ENCODE measurements around the gene DLX4. TPM values are rescaled to one million over a fixed set of nuclear protein-coding genes. Genes with fewer than 3 reads are reported as not detected.

Gene DLX4
- total and polyA plus RNA-seq, 2 donors (not counting 3 experiments of a cell fraction or from before 2014, with no cell fraction given): not detected

DNA sequence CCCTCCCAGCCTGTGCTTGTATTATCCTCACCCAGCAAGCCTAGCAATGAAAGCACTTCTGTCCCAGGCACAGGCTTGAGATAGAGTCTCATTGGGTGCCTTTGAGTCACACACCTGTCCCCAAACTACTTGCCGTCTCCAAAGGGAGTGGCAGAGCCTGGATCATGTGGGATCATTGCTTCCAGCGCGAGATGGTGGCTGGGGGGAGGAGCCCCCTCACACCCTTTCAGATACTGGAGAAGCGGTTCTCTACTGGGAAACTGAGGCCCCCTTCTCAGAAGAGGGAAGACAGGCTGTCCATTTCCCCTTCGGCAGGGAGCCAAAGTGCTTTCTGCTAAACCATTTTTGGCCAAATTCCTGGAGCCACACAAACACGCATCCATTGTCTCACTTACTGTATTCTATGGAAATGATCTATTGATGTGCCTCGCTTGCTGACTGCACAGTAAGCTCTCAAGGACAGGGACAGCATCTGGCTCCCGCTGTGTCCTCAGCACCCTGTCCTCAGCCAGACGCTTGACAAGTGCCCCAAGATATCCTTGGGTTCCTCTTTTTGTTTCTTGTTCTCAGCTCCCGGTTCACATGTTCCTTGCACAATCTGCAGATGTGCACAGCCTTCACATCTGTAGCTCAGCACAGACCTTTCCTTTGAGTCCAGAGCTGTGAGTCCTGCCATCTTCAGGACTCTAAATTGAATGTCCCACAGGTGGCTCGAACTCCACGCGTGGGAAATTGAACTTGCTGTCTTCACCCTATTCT, 52.0 kb downstream of the DLX4 start:
- Histone ChIP-seq H3K9me1 (replicated peaks; ENCODE audit: control insufficient read depth, extremely low read depth, insufficient read depth, low read length) (no peaks in the 10 kb centered on the region), H3K79me2 (ENCODE audit: control insufficient read depth, insufficient read depth, low read length) (no peaks in the 10 kb centered on the region), H3K9me3 (replicated peaks; ENCODE audit: control insufficient read depth, insufficient read depth, low read length) (no peaks in the 10 kb centered on the region), H3K4me3 (replicated peaks in 1 of 3; ENCODE audit: insufficient read depth in 1 of 3, low read depth in 1 of 3, low read length in 3 of 3) (no peak overlapping the region), H3K9ac (replicated peaks; ENCODE audit: extremely low read depth, insufficient read depth, low read length) (no peak overlapping the region), H3K4me2 (ENCODE audit: insufficient read depth, low read length) (no peak overlapping the region), H3K27me3 (ENCODE audit: control insufficient read depth in 2 of 2, insufficient read depth in 2 of 2, low read length in 2 of 2) (peaks cover 3 to 8% of the 10 kb centered on the region in 2 experiments), H3K4me1 (ENCODE audit: control insufficient read depth, extremely low read depth, insufficient read depth, low read length) (no peaks in the 10 kb centered on the region), H2AFZ (ENCODE audit: low read depth, low read length) (no peak overlapping the region), H3K27ac (ENCODE audit: insufficient read depth, low read depth, low read length) (no peak overlapping the region), H4K20me1 (replicated peaks; ENCODE audit: control insufficient read depth, extremely low read depth, insufficient read depth, low read length) (no peaks in the 10 kb centered on the region), H3K36me3 (ENCODE audit: control insufficient read depth in 2 of 2, extremely low read depth in 1 of 2, insufficient read depth in 2 of 2, low read length in 2 of 2) (no peaks in the 10 kb centered on the region)
- no peak for TF ChIP-seq FOS (IDR thresholded peaks at IDR 0.05; ENCODE audit: borderline replicate concordance, insufficient read depth, low read length)
- TF ChIP-seq, protein P1, sequence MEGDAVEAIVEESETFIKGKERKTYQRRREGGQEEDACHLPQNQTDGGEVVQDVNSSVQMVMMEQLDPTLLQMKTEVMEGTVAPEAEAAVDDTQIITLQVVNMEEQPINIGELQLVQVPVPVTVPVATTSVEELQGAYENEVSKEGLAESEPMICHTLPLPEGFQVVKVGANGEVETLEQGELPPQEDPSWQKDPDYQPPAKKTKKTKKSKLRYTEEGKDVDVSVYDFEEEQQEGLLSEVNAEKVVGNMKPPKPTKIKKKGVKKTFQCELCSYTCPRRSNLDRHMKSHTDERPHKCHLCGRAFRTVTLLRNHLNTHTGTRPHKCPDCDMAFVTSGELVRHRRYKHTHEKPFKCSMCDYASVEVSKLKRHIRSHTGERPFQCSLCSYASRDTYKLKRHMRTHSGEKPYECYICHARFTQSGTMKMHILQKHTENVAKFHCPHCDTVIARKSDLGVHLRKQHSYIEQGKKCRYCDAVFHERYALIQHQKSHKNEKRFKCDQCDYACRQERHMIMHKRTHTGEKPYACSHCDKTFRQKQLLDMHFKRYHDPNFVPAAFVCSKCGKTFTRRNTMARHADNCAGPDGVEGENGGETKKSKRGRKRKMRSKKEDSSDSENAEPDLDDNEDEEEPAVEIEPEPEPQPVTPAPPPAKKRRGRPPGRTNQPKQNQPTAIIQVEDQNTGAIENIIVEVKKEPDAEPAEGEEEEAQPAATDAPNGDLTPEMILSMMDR (IDR thresholded peaks at IDR 0.05; ENCODE audit: extremely low read depth in 1 of 2, insufficient read depth in 1 of 2, low read depth in 1 of 2, low read length in 2 of 2): no peak
- no peak for TF ChIP-seq EZH2 (IDR thresholded peaks at IDR 0.05; ENCODE audit: borderline replicate concordance, low read depth, low read length, severe bottlenecking)
- TF ChIP-seq GATA2 (IDR thresholded peaks at IDR 0.05; ENCODE audit: insufficient read depth, insufficient read length, low read depth, low read length): no peak
- no peak for TF ChIP-seq JUN (IDR thresholded peaks at IDR 0.05; ENCODE audit: borderline replicate concordance, insufficient read depth, insufficient read length, low read depth)
- no peak for TF ChIP-seq POLR2A (IDR thresholded peaks at IDR 0.05; ENCODE audit: low read depth, low read length)
- TF ChIP-seq, protein P2, sequence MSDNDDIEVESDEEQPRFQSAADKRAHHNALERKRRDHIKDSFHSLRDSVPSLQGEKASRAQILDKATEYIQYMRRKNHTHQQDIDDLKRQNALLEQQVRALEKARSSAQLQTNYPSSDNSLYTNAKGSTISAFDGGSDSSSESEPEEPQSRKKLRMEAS (IDR thresholded peaks at IDR 0.05; ENCODE audit: insufficient read depth, insufficient read length): no peak
- no peak for TF ChIP-seq POLR2AphosphoS5 (IDR thresholded peaks at IDR 0.05; ENCODE audit: insufficient read depth, low read depth, low read length)
- DNase-seq (ENCODE audit: low read depth, low spot score): no peak
- intact Hi-C loops (cut with micrococcal nuclease) (no loop called here), dilution Hi-C loops (cut with MboI; ENCODE audit: extremely low pct_ligation_motif_present, low sequenced_read_pairs) (no loop called here)
- no TSS peak for BruUV-seq (replicated peaks)
- CTCF ChIA-PET: interaction anchor here (1.0 to 1.2 kb wide), 3 partner anchors 24 to 73 kb away, joined by 3 to 6 read pairs (median 3); no protein-coding TSS in a partner anchor
- no peak for FAIRE-seq
- POLR2A ChIA-PET: interaction anchor here (0.6 kb wide), 1 partner anchor 73 kb away, joined by 5 read pairs; no protein-coding TSS in a partner anchor

Data from endothelial cell of umbilical vein (primary cell).